Suprapubic skin (tissue), 4 donors: ENCODE results near the gene P2RX4. TPM values are rescaled to one million over a fixed set of nuclear protein-coding genes. Genes with fewer than 3 reads are reported as not detected.

ENCODE experiments used
- DNase-seq, 2 donors: peaks; one replicate each; pipeline ENCODE4 v3.0.0-alpha.2; 2019; ENCODE audit warnings: low spot score in 2 of 2
- H3K27ac ChIP-seq: fragments of 200-600 bp; sonication (generic); one replicate; pipeline ENCODE4 v1.5.1; 2019
- H3K27me3 ChIP-seq: fragments of 200-600 bp; sonication (generic); one replicate; pipeline ENCODE4 v1.5.1; 2019
- H3K36me3 ChIP-seq: fragments of 200-600 bp; sonication (generic); one replicate; pipeline ENCODE4 v1.5.1; 2019
- H3K4me1 ChIP-seq: fragments of 200-600 bp; sonication (generic); one replicate; pipeline ENCODE4 v1.5.1; 2019
- H3K4me3 ChIP-seq: fragments of 200-600 bp; sonication (generic); one replicate; pipeline ENCODE4 v1.5.1; 2019; ENCODE audit warnings: mild to moderate bottlenecking
- H3K9me3 ChIP-seq: fragments of 200-600 bp; sonication (generic); one replicate; pipeline ENCODE4 v1.5.1; 2019
- CTCF ChIP-seq, 2 donors: fragments of 200-600 bp in 1 of 2; fragments of 450-650 bp in 1 of 2; sonication (generic) in 1 of 2; IDR thresholded peaks; one replicate each; pipeline ENCODE4 v1.5.1; 2016 to 2019; ENCODE audit warnings: antibody characterized with exemption in 2 of 2, mild to moderate bottlenecking in 1 of 2, moderate library complexity in 1 of 2
- EP300 ChIP-seq: sonication (generic); formaldehyde crosslinking; IDR thresholded peaks from one replicate; pipeline ENCODE4 v1.6.1; 2017; ENCODE audit warnings: antibody characterized with exemption
- POLR2A ChIP-seq, 2 donors: fragments of 450-650 bp; IDR thresholded peaks; one replicate each; pipeline ENCODE4 v1.6.1; 2017; ENCODE audit warnings: antibody characterized with exemption in 2 of 2, mild to moderate bottlenecking in 2 of 2, moderate library complexity in 2 of 2
- POLR2AphosphoS5 ChIP-seq, 3 donors: sonication (generic); formaldehyde crosslinking; IDR thresholded peaks; one replicate each; pipeline ENCODE4 v1.6.1; 2017; ENCODE audit warnings: antibody characterized with exemption in 3 of 3
- WGBS: methylation state at CpG from one replicate; pipeline ENCODE4 v1.1.5; 2018; 5-methylcytosine and 5-hydroxymethylcytosine counted together
- total RNA-seq, 4 donors: library from RNA; depleted of rRNA; stranded (reverse); fragments of >200 nt; gene quantifications; one replicate each; pipeline ENCODE4 v1.1.0, GENCODE V29; 2016

P2RX4 gene
- total RNA-seq, 4 donors from 2014 or later, result 7.9 to 22.4 (median 15.4) TPM

GRCh38 chr12:121217063-121217462 lies 7.1 kb downstream of the P2RX4 start:
- Histone ChIP-seq H3K4me3 (no peak overlapping the region), H3K27me3 (no peaks in the 10 kb centered on the region), H3K4me1 (peaks cover 11% of the 10 kb centered on the region), H3K27ac (no peak overlapping the region), H3K36me3 (peaks cover 16% of the 10 kb centered on the region), H3K9me3 (no peaks in the 10 kb centered on the region)
- TF ChIP-seq POLR2AphosphoS5 (IDR thresholded peaks at IDR 0.05) (no peak), POLR2A (IDR thresholded peaks at IDR 0.05) (no peak), EP300 (no peak), CTCF (IDR thresholded peaks at IDR 0.05) (no peak)
- 86% methylated on average over 8 of the region's 8 CpGs for WGBS
- DNase-seq, result no peak

GRCh38 chr12:121217761-121218160 lies 7.8 kb downstream of the P2RX4 start:
- TF ChIP-seq POLR2AphosphoS5 (IDR thresholded peaks at IDR 0.05) (no peak), CTCF (IDR thresholded peaks at IDR 0.05) (no peak), EP300 (no peak), POLR2A (IDR thresholded peaks at IDR 0.05) (no peak)
- Histone ChIP-seq H3K36me3 (peaks cover 16% of the 10 kb centered on the region), H3K27ac (no peak overlapping the region), H3K27me3 (no peaks in the 10 kb centered on the region), H3K4me3 (no peak overlapping the region), H3K4me1 (peaks cover 11% of the 10 kb centered on the region), H3K9me3 (no peaks in the 10 kb centered on the region)
- DNase-seq, result no peak
- WGBS, result 90% methylated on average over 5 of the region's 5 CpGs

GRCh38 chr12:121218588-121219352 lies 8.8 kb downstream of the P2RX4 start:
- Histone ChIP-seq H3K27ac (no peak overlapping the region), H3K4me1 (peaks cover 11% of the 10 kb centered on the region)

GRCh38 chr12:121219353-121219986 lies 9.5 kb downstream of the P2RX4 start:
- no peaks in the 10 kb centered on the region for H3K27me3 ChIP-seq
- no peak for DNase-seq
- H3K36me3 ChIP-seq, result peaks cover 16% of the 10 kb centered on the region
- no peak for TF ChIP-seq POLR2A (IDR thresholded peaks at IDR 0.05)
- TF ChIP-seq EP300, result no peak
- no peak for TF ChIP-seq POLR2AphosphoS5 (IDR thresholded peaks at IDR 0.05)
- no peak for TF ChIP-seq CTCF (IDR thresholded peaks at IDR 0.05)
- H3K4me3 ChIP-seq, result no peak overlapping the region
- peaks cover 10% of the 10 kb centered on the region for H3K4me1 ChIP-seq
- H3K27ac ChIP-seq, result no peak overlapping the region
- 96% methylated on average over 3 of the region's 3 CpGs for WGBS
- H3K9me3 ChIP-seq, result no peaks in the 10 kb centered on the region

More at GRCh38 chr12:121218588-121219352, 8.8 kb downstream of the P2RX4 start:
- TF ChIP-seq EP300, result no peak
- TF ChIP-seq CTCF (IDR thresholded peaks at IDR 0.05), result no peak
- no peak for TF ChIP-seq POLR2A (IDR thresholded peaks at IDR 0.05)
- TF ChIP-seq POLR2AphosphoS5 (IDR thresholded peaks at IDR 0.05), result no peak
- no peak for DNase-seq
- 85% methylated on average over 15 of the region's 18 CpGs for WGBS
- Histone ChIP-seq H3K36me3 (peaks cover 16% of the 10 kb centered on the region), H3K27me3 (no peaks in the 10 kb centered on the region), H3K4me3 (no peak overlapping the region), H3K9me3 (no peaks in the 10 kb centered on the region)

- Histone ChIP-seq H3K27ac (no peak overlapping the region), H3K4me3 (no peak overlapping the region), H3K36me3 (peaks cover 15% of the 10 kb centered on the region), H3K27me3 (no peaks in the 10 kb centered on the region), H3K4me1 (peaks cover 9% of the 10 kb centered on the region), H3K9me3 (no peaks in the 10 kb centered on the region)
- WGBS, result 91% methylated on average over 10 of the region's 10 CpGs
- no peak for DNase-seq
- TF ChIP-seq EP300 (no peak), POLR2AphosphoS5 (IDR thresholded peaks at IDR 0.05) (no peak), CTCF (IDR thresholded peaks at IDR 0.05) (no peak), POLR2A (IDR thresholded peaks at IDR 0.05) (no peak)
Observed at GRCh38 chr12:121222847-121223246, 12.9 kb downstream of the P2RX4 start.
